IMR-90 (cell line): ENCODE results near the gene LRRC15. TPM values are rescaled to one million over a fixed set of nuclear protein-coding genes. Genes with fewer than 3 reads are reported as not detected.

ENCODE experiments used
- ATAC-seq: fragments of 200-7000 bp; cut with Tn5 transposase; 2 replicates; pipeline ENCODE4 v1.9.1; 2020; ENCODE audit warnings: low read depth, mild to moderate bottlenecking, moderate library complexity
- BruUV-seq: library from RNA; stranded (reverse); fragments of 400-500 nt; replicated peaks from 2 replicates; lab custom pipeline; 2021; lab: Mats Ljungman, UMichigan
- CTCF ChIA-PET: fragments of 300-600 bp; formaldehyde crosslinking; extraction: SDS; loops from one replicate; lab custom pipeline; 2021; ENCODE audit warnings: antibody characterized with exemption; lab: Yijun Ruan, JAX
- POLR2A ChIA-PET: fragments of 300-600 bp; sonication (Branson Sonifier 250); formaldehyde crosslinking; loops from one replicate; lab custom pipeline; 2022; ENCODE audit warnings: antibody characterized with exemption; ENCODE audit not compliant: unreplicated experiment; lab: Charles Lee
- DNase-seq: peaks from one replicate; pipeline ENCODE4 v3.0.0; 2013
- H2AFZ ChIP-seq: replicated peaks from 2 replicates; pipeline ENCODE3; 2013; ENCODE audit warnings: low read length, mild to moderate bottlenecking; ENCODE audit not compliant: poor library complexity
- H2AK5ac ChIP-seq: 2 replicates; pipeline ENCODE4 v1.6.1; 2013; ENCODE audit warnings: low read depth, low read length, inconsistent platforms
- H2AK9ac ChIP-seq: replicated peaks from 2 replicates; pipeline ENCODE3; 2013; ENCODE audit warnings: mild to moderate bottlenecking, low read depth, low read length, moderate library complexity; ENCODE audit not compliant: poor library complexity
- H2BK120ac ChIP-seq: 2 replicates; pipeline ENCODE4 v1.6.1; 2013; ENCODE audit warnings: low read depth, low read length, inconsistent platforms
- H2BK15ac ChIP-seq: 3 replicates; pipeline ENCODE4 v1.6.1; 2013; ENCODE audit warnings: low read depth, low read length, inconsistent platforms
- H2BK20ac ChIP-seq: 2 replicates; pipeline ENCODE4 v1.6.1; 2013; ENCODE audit warnings: low read depth, mild to moderate bottlenecking, inconsistent platforms, low read length, moderate library complexity
- H2BK5ac ChIP-seq: 2 replicates; pipeline ENCODE4 v1.6.1; 2013; ENCODE audit warnings: mild to moderate bottlenecking, low read depth, low read length, inconsistent platforms; ENCODE audit not compliant: poor library complexity, severe bottlenecking
- H3K14ac ChIP-seq: replicated peaks from 2 replicates; pipeline ENCODE4 v1.6.1; 2013; ENCODE audit warnings: low read depth, low read length, inconsistent platforms
- H3K18ac ChIP-seq: 2 replicates; pipeline ENCODE4 v1.6.1; 2013; ENCODE audit warnings: low read depth, low read length, control low read depth
- H3K23ac ChIP-seq: 2 replicates; pipeline ENCODE4 v1.6.1; 2013; ENCODE audit warnings: low read depth, low read length, inconsistent platforms
- H3K27ac ChIP-seq: 2 replicates; pipeline ENCODE4 v1.5.1; 2013; ENCODE audit warnings: mild to moderate bottlenecking, control low read depth, low read length; ENCODE audit not compliant: insufficient read depth
- H3K27me3 ChIP-seq: 2 replicates; pipeline ENCODE4 v1.6.1; 2013; ENCODE audit warnings: low read length; ENCODE audit not compliant: control insufficient read depth, insufficient read depth
- H3K36me3 ChIP-seq: 2 replicates; pipeline ENCODE4 v1.6.1; 2013; ENCODE audit warnings: low read length, mixed read lengths; ENCODE audit not compliant: control insufficient read depth, insufficient read depth
- H3K4ac ChIP-seq: 2 replicates; pipeline ENCODE4 v1.6.1; 2013; ENCODE audit warnings: low read depth, low read length, inconsistent platforms
- H3K4me1 ChIP-seq: 2 replicates; pipeline ENCODE4 v1.6.1; 2013; ENCODE audit warnings: low read length, mixed read lengths; ENCODE audit not compliant: control insufficient read depth, insufficient read depth
- H3K4me2 ChIP-seq: 2 replicates; pipeline ENCODE4 v1.6.1; 2013; ENCODE audit warnings: low read depth, mild to moderate bottlenecking, control low read depth, low read length, moderate library complexity
- H3K4me3 ChIP-seq: 2 replicates; pipeline ENCODE4 v1.5.1; 2013; ENCODE audit warnings: low read depth, mild to moderate bottlenecking, control low read depth, low read length, moderate library complexity; ENCODE audit not compliant: insufficient read depth
- H3K56ac ChIP-seq: 2 replicates; pipeline ENCODE4 v1.6.1; 2013; ENCODE audit warnings: low read length, inconsistent platforms; ENCODE audit not compliant: insufficient read depth; ENCODE audit errors: extremely low read depth
- H3K79me1 ChIP-seq, 2 experiments: 2 replicates each; pipeline ENCODE4 v1.6.1; 2013; ENCODE audit warnings: low read length in 2 of 2, inconsistent platforms in 1 of 2, low read depth in 1 of 2
- H3K9ac ChIP-seq: 2 replicates; pipeline ENCODE4 v1.6.1; 2013; ENCODE audit warnings: low read depth, low read length, control low read depth
- H3K9me1 ChIP-seq: 2 replicates; pipeline ENCODE4 v1.6.1; 2013; ENCODE audit warnings: low read length, inconsistent platforms; ENCODE audit not compliant: insufficient read depth
- H3K9me3 ChIP-seq: 2 replicates; pipeline ENCODE4 v1.6.1; 2013; ENCODE audit warnings: low read length; ENCODE audit not compliant: control insufficient read depth, insufficient read depth
- H4K20me1 ChIP-seq: 2 replicates; pipeline ENCODE4 v1.6.1; 2013; ENCODE audit warnings: low read length, inconsistent platforms; ENCODE audit not compliant: insufficient read depth
- H4K5ac ChIP-seq: 2 replicates; pipeline ENCODE4 v1.6.1; 2013; ENCODE audit warnings: mild to moderate bottlenecking, low read depth, low read length, control low read depth
- H4K8ac ChIP-seq, 2 experiments: 2 replicates each; pipeline ENCODE4 v1.6.1; 2013; ENCODE audit warnings: low read depth in 2 of 2, low read length in 2 of 2, control low read depth in 1 of 2, inconsistent platforms in 1 of 2
- H4K91ac ChIP-seq: 2 replicates; pipeline ENCODE4 v1.6.1; 2013; ENCODE audit warnings: low read depth, low read length, inconsistent platforms; ENCODE audit not compliant: insufficient read depth
- BHLHE40 ChIP-seq: fragments of 150-350 bp; IDR thresholded peaks from 2 replicates; pipeline ENCODE4 v1.6.1; 2016; ENCODE audit warnings: mild to moderate bottlenecking, low read depth, low read length
- CEBPB ChIP-seq: IDR thresholded peaks from 2 replicates; pipeline ENCODE4 v1.6.1; 2012; ENCODE audit warnings: low read depth, low read length, improper control_type of control experiment
- CHD1 ChIP-seq: IDR thresholded peaks from 2 replicates; pipeline ENCODE4 v1.6.1; 2012; ENCODE audit warnings: low read depth, low read length, improper control_type of control experiment
- CTCF ChIP-seq: conservative IDR thresholded peaks from 2 replicates; pipeline ENCODE4 v1.5.1; 2012; ENCODE audit warnings: mild to moderate bottlenecking, low read depth, low read length, improper control_type of control experiment
- FOS ChIP-seq: fragments of 150-350 bp; IDR thresholded peaks from 2 replicates; pipeline ENCODE4 v1.6.1; 2016; ENCODE audit warnings: low read depth, low read length
- MAFK ChIP-seq: IDR thresholded peaks from 2 replicates; pipeline ENCODE4 v1.6.1; 2012; ENCODE audit warnings: low read depth, low read length, improper control_type of control experiment
- MAZ ChIP-seq: IDR thresholded peaks from 2 replicates; pipeline ENCODE4 v1.6.1; 2012; ENCODE audit warnings: low read depth, mild to moderate bottlenecking, low read length, improper control_type of control experiment, moderate library complexity, borderline replicate concordance
- MXI1 ChIP-seq: IDR thresholded peaks from 2 replicates; pipeline ENCODE4 v1.6.1; 2012; ENCODE audit warnings: low read depth, mild to moderate bottlenecking, low read length, moderate library complexity, borderline replicate concordance
- NFE2L2 ChIP-seq: fragments of 150-350 bp; IDR thresholded peaks from 2 replicates; pipeline ENCODE4 v1.6.1; 2016; ENCODE audit warnings: low read depth, mild to moderate bottlenecking, low read length
- POLR2A ChIP-seq: IDR thresholded peaks from 2 replicates; pipeline ENCODE4 v1.6.1; 2012; ENCODE audit warnings: mild to moderate bottlenecking, low read depth, low read length
- RAD21 ChIP-seq: IDR thresholded peaks from 2 replicates; pipeline ENCODE4 v1.6.1; 2012; ENCODE audit warnings: low read length, improper control_type of control experiment
- RCOR1 ChIP-seq: IDR thresholded peaks from 2 replicates; pipeline ENCODE4 v1.6.1; 2012; ENCODE audit warnings: mild to moderate bottlenecking, low read length, improper control_type of control experiment; ENCODE audit not compliant: insufficient replicate concordance
- SMC3 ChIP-seq: fragments of 150-350 bp; IDR thresholded peaks from 2 replicates; pipeline ENCODE4 v1.6.1; 2016; ENCODE audit warnings: low read depth, mild to moderate bottlenecking, antibody characterized with exemption, low read length, moderate library complexity
- USF2 ChIP-seq: fragments of 150-350 bp; IDR thresholded peaks from 2 replicates; pipeline ENCODE4 v1.6.1; 2017; ENCODE audit warnings: mild to moderate bottlenecking, antibody characterized with exemption, low read length, low read depth
- WGBS, 2 experiments: methylation state at CpG; one replicate each; pipeline versions ENCODE4 v1.1.5 to v1.1.7; 2013; ENCODE audit warnings: missing lambda C conversion rate in 2 of 2; ENCODE audit not compliant: insufficient read length in 1 of 2; ENCODE audit errors: extremely low coverage in 2 of 2; 5-methylcytosine and 5-hydroxymethylcytosine counted together
- dilution Hi-C: fragments of 300-500 bp; cut with HindIII; formaldehyde crosslinking; loops from one replicate; pipeline ENCODE4 v1.14.3; 2018; ENCODE audit warnings: low sequenced_read_pairs; ENCODE audit not compliant: unreplicated experiment
- in situ Hi-C: fragments of 300-500 bp; cut with MboI; formaldehyde crosslinking; loops from 3 replicates; pipeline ENCODE4 v1.14.3; 2019; ENCODE audit warnings: low sequenced_read_pairs, inconsistent platforms, mixed read lengths
- intact Hi-C: fragments of 100-400 bp; cut with micrococcal nuclease; formaldehyde crosslinking; loops from 2 replicates; pipeline ENCODE4 v1.10.0; 2022
- polyA plus RNA-seq, 3 experiments: library from polyadenylated mRNA; depleted of rRNA; stranded (reverse); fragments of >200 nt; gene quantifications; 2 replicates each; pipeline ENCODE4 v1.2.3, GENCODE V29; 2012; ENCODE audit warnings: low replicate concordance in 1 of 3
- total RNA-seq: library from RNA; depleted of rRNA; stranded (reverse); fragments of >200 nt; gene quantifications from 2 replicates; pipeline ENCODE4 v1.2.3, GENCODE V29; 2012
- TF ChIP-seq, protein P1 (sequence below): fragments of 150-350 bp; IDR thresholded peaks from 2 replicates; pipeline ENCODE4 v1.6.1; 2016; ENCODE audit warnings: low read depth, mild to moderate bottlenecking, low read length, moderate library complexity, borderline replicate concordance

The LRRC15 gene
- total and polyA plus RNA-seq, 2 of the 4 experiments (the other 2 are of a cell fraction) = 2.5 to 9.0 TPM

DNA sequence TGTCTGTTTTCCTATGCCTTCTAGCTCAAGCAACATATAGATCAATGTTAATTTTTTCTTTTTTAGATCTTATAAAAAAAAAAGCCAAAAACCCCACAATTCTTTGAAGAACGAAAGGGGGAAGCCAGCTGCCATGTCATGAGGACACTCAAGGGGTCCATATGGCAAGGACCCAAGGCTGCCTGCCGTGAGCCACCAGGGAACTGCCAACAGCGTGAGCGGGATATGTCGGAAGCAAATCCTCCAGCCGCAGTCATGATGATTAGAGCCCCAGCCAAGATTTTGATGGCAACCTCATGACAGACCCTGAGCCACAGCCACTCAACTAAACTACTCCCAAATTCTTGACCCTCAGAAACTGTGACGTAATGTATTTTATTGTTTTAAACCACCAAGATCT is 23.0 kb upstream of the LRRC15 start:
- H3K14ac ChIP-seq = no peak overlapping the region
- in situ Hi-C loops (loop anchor here (5.0 kb wide), 1 partner anchor 40 kb away; the partner anchor contains the start of gene CPN2), intact Hi-C loops (no loop called here), dilution Hi-C loops (no loop called here)
- H2BK15ac ChIP-seq = no peak overlapping the region
- DNase-seq (no peak), ATAC-seq (no peak)
- no peak overlapping the region for H3K4me3 ChIP-seq
- H2AK9ac ChIP-seq = no peak overlapping the region
- WGBS, 2 experiments = 24% methylated on average over 3 of the region's 7 CpGs; no CpG with 5 or more reads in 1 of the 2 experiments
- CTCF ChIA-PET = interaction anchor here (1.1 kb wide), 1 partner anchor 49 kb away, joined by 5 read pairs; no protein-coding TSS in a partner anchor
- no peak overlapping the region for H3K4ac ChIP-seq
- no TSS peak for BruUV-seq
- TF ChIP-seq BHLHE40 (no peak), POLR2A (no peak), SMC3 (no peak), FOS (no peak), CHD1 (no peak), MXI1 (no peak), RAD21 (no peak), CEBPB (no peak), RCOR1 (no peak), MAFK (no peak), MAZ (no peak), USF2 (no peak), CTCF (no peak), NFE2L2 (no peak)
- TF ChIP-seq, protein P1, sequence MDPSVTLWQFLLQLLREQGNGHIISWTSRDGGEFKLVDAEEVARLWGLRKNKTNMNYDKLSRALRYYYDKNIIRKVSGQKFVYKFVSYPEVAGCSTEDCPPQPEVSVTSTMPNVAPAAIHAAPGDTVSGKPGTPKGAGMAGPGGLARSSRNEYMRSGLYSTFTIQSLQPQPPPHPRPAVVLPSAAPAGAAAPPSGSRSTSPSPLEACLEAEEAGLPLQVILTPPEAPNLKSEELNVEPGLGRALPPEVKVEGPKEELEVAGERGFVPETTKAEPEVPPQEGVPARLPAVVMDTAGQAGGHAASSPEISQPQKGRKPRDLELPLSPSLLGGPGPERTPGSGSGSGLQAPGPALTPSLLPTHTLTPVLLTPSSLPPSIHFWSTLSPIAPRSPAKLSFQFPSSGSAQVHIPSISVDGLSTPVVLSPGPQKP = no peak
- H2AK5ac ChIP-seq = no peak overlapping the region
- H3K4me1 ChIP-seq = peaks cover 8% of the 10 kb centered on the region
- H3K18ac ChIP-seq = no peak overlapping the region
- no peak overlapping the region for H3K27ac ChIP-seq
- H3K27me3 ChIP-seq = peaks cover 22% of the 10 kb centered on the region
- H3K56ac ChIP-seq = no peak overlapping the region
- no peak overlapping the region for H4K91ac ChIP-seq
- no peak overlapping the region for H2AFZ ChIP-seq
- no peak overlapping the region for H4K5ac ChIP-seq
- no peak overlapping the region for H4K8ac ChIP-seq
- H3K79me1 ChIP-seq = no peaks in the 10 kb centered on the region
- H3K9ac ChIP-seq = no peak overlapping the region
- POLR2A ChIA-PET = no interaction called here
- no peak overlapping the region for H3K4me2 ChIP-seq
- no peak overlapping the region for H2BK120ac ChIP-seq
- no peaks in the 10 kb centered on the region for H4K20me1 ChIP-seq
- no peaks in the 10 kb centered on the region; the same call in none of the 2 replicates for H3K9me3 ChIP-seq
- H3K23ac ChIP-seq = no peak overlapping the region
- H3K36me3 ChIP-seq = no peaks in the 10 kb centered on the region
- H3K9me1 ChIP-seq = 0 out of 2 replicates have a peak, but pooled peaks cover 3% of the 10 kb centered on the region
- H2BK5ac ChIP-seq = no peak overlapping the region
- H2BK20ac ChIP-seq = no peak overlapping the region
